Activated T-helper 1 cell treated with anti-CD3 and anti-CD28 coated beads, Interleukin-12 subunit alpha, Interleukin-12 subunit beta, Interleukin-2, Interleukin-4 antibody, amounts not matched to agents 30 ng/mL and 10 ng/mL and 1 ng/mL, durations not matched to agents 14 hours and 24 hours and 36 hours (primary cell): ENCODE results near the gene FAM53B. TPM values are rescaled to one million over a fixed set of nuclear protein-coding genes. Genes with fewer than 3 reads are reported as not detected.

ENCODE experiments used
- DNase-seq: peaks from one replicate; pipeline ENCODE4 v3.0.0; 2021; ENCODE audit warnings: low spot score
- H3K27ac Mint-ChIP-seq: one replicate; pipeline ENCODE4 v1.8.0; 2021; ENCODE audit warnings: mild to moderate bottlenecking, mixed read lengths
- H3K27me3 Mint-ChIP-seq: one replicate; pipeline ENCODE4 v1.8.0; 2022; ENCODE audit warnings: mild to moderate bottlenecking, moderate library complexity, mixed read lengths; ENCODE audit not compliant: insufficient read depth
- H3K36me3 Mint-ChIP-seq: one replicate; pipeline ENCODE4 v1.8.0; 2021; ENCODE audit warnings: low read depth, mixed read lengths
- H3K4me1 Mint-ChIP-seq: one replicate; pipeline ENCODE4 v1.8.0; 2021; ENCODE audit warnings: low read depth, mixed read lengths
- H3K4me3 Mint-ChIP-seq: one replicate; pipeline ENCODE4 v1.8.0; 2021; ENCODE audit warnings: mild to moderate bottlenecking, moderate library complexity, mixed read lengths
- H3K9me3 Mint-ChIP-seq: one replicate; pipeline ENCODE4 v1.8.0; 2021; ENCODE audit warnings: mixed read lengths
- intact Hi-C: fragments of 100-400 bp; cut with micrococcal nuclease; formaldehyde crosslinking; loops from one replicate; pipeline ENCODE4 v1.15.1; 2024
- total RNA-seq: library from RNA; stranded (reverse); gene quantifications from 2 replicates; pipeline ENCODE4 v1.2.3, GENCODE V29; 2022

FAM53B gene
- total RNA-seq, 1 donor from 2014 or later: 31.8 TPM

- H3K27me3 Mint-ChIP-seq: no peaks in the 10 kb centered on the region
- H3K36me3 Mint-ChIP-seq: no peaks in the 10 kb centered on the region
- H3K4me1 Mint-ChIP-seq: no peaks in the 10 kb centered on the region
- no peaks in the 10 kb centered on the region for H3K9me3 Mint-ChIP-seq
- DNase-seq: no peak
- intact Hi-C loops: no loop called here
- no peak overlapping the region for H3K27ac Mint-ChIP-seq
- no peak overlapping the region for H3K4me3 Mint-ChIP-seq
Measured at GRCh38 chr10:124601431-124602120, 142.6 kb downstream of the FAM53B start.

GRCh38 chr10:124601016-124601415 is 143.2 kb downstream of the FAM53B start:
- Mint-ChIP-seq H3K27ac (no peak overlapping the region), H3K27me3 (no peaks in the 10 kb centered on the region), H3K9me3 (no peaks in the 10 kb centered on the region), H3K4me3 (no peak overlapping the region), H3K36me3 (no peaks in the 10 kb centered on the region), H3K4me1 (peaks cover under 1% of the 10 kb centered on the region)
- intact Hi-C loops: no loop called here
- DNase-seq: no peak

GRCh38 chr10:124600051-124600880 is 143.9 kb downstream of the FAM53B start:
- intact Hi-C loops: no loop called here
- H3K9me3 Mint-ChIP-seq: no peaks in the 10 kb centered on the region
- no peak overlapping the region for H3K27ac Mint-ChIP-seq
- no peak overlapping the region for H3K4me3 Mint-ChIP-seq
- no peaks in the 10 kb centered on the region for H3K36me3 Mint-ChIP-seq
- DNase-seq: no peak
- peaks cover 6% of the 10 kb centered on the region for H3K4me1 Mint-ChIP-seq
- H3K27me3 Mint-ChIP-seq: no peaks in the 10 kb centered on the region

GRCh38 chr10:124599588-124600050 is 144.6 kb downstream of the FAM53B start:
- Mint-ChIP-seq H3K9me3 (no peaks in the 10 kb centered on the region), H3K27me3 (no peaks in the 10 kb centered on the region), H3K4me3 (no peak overlapping the region), H3K27ac (no peak overlapping the region), H3K4me1 (peaks cover 6% of the 10 kb centered on the region), H3K36me3 (no peaks in the 10 kb centered on the region)
- DNase-seq: no peak
- intact Hi-C loops: no loop called here

GRCh38 chr10:124598773-124599587 is 145.2 kb downstream of the FAM53B start:
- Mint-ChIP-seq H3K4me3 (no peak overlapping the region), H3K27me3 (no peaks in the 10 kb centered on the region), H3K27ac (no peak overlapping the region), H3K36me3 (no peaks in the 10 kb centered on the region), H3K9me3 (no peaks in the 10 kb centered on the region), H3K4me1 (peaks cover 6% of the 10 kb centered on the region)
- DNase-seq: no peak
- intact Hi-C loops: no loop called here

GRCh38 chr10:124598196-124598595 is 146.0 kb downstream of the FAM53B start:
- intact Hi-C loops: no loop called here
- no peaks in the 10 kb centered on the region for H3K9me3 Mint-ChIP-seq
- H3K36me3 Mint-ChIP-seq: no peaks in the 10 kb centered on the region
- no peak overlapping the region for H3K27ac Mint-ChIP-seq
- no peak for DNase-seq
- no peaks in the 10 kb centered on the region for H3K27me3 Mint-ChIP-seq
- H3K4me1 Mint-ChIP-seq: peaks cover 6% of the 10 kb centered on the region
- H3K4me3 Mint-ChIP-seq: no peak overlapping the region

GRCh38 chr10:124597846-124598165 is 146.4 kb downstream of the FAM53B start:
- intact Hi-C loops: no loop called here
- H3K4me1 Mint-ChIP-seq: peaks cover 6% of the 10 kb centered on the region
- no peak overlapping the region for H3K27ac Mint-ChIP-seq
- DNase-seq: no peak
- no peaks in the 10 kb centered on the region for H3K9me3 Mint-ChIP-seq
- H3K4me3 Mint-ChIP-seq: no peak overlapping the region
- H3K36me3 Mint-ChIP-seq: no peaks in the 10 kb centered on the region
- H3K27me3 Mint-ChIP-seq: no peaks in the 10 kb centered on the region

- no peak for DNase-seq
- intact Hi-C loops: no loop called here
- Mint-ChIP-seq H3K4me1 (peaks cover 6% of the 10 kb centered on the region), H3K36me3 (no peaks in the 10 kb centered on the region), H3K27ac (no peak overlapping the region), H3K4me3 (no peak overlapping the region), H3K27me3 (no peaks in the 10 kb centered on the region), H3K9me3 (no peaks in the 10 kb centered on the region)
Measured at GRCh38 chr10:124596962-124597845, 147.0 kb downstream of the FAM53B start.

- Mint-ChIP-seq H3K4me3 (no peak overlapping the region), H3K27ac (no peak overlapping the region), H3K4me1 (peaks cover 6% of the 10 kb centered on the region), H3K27me3 (no peaks in the 10 kb centered on the region), H3K36me3 (no peaks in the 10 kb centered on the region), H3K9me3 (no peaks in the 10 kb centered on the region)
- no peak for DNase-seq
- intact Hi-C loops: no loop called here
Measured at GRCh38 chr10:124596116-124596785, 147.9 kb downstream of the FAM53B start.

- no peak for DNase-seq
- no peaks in the 10 kb centered on the region for H3K27me3 Mint-ChIP-seq
- no peak overlapping the region for H3K4me3 Mint-ChIP-seq
- intact Hi-C loops: no loop called here
- no peaks in the 10 kb centered on the region for H3K9me3 Mint-ChIP-seq
- H3K36me3 Mint-ChIP-seq: no peaks in the 10 kb centered on the region
- no peak overlapping the region for H3K27ac Mint-ChIP-seq
- H3K4me1 Mint-ChIP-seq: peaks cover 6% of the 10 kb centered on the region
Measured at GRCh38 chr10:124595143-124595883, 148.9 kb downstream of the FAM53B start.

GRCh38 chr10:124594240-124594639 is 149.9 kb downstream of the FAM53B start:
- Mint-ChIP-seq H3K27ac (no peak overlapping the region), H3K4me3 (no peak overlapping the region), H3K27me3 (no peaks in the 10 kb centered on the region), H3K4me1 (peaks cover 6% of the 10 kb centered on the region), H3K36me3 (no peaks in the 10 kb centered on the region), H3K9me3 (no peaks in the 10 kb centered on the region)
- intact Hi-C loops: no loop called here
- DNase-seq: no peak
